ENCODE results near the gene CRYBG1. TPM values are rescaled to one million over a fixed set of nuclear protein-coding genes. Genes with fewer than 3 reads are reported as not detected.

CRYBG1 gene
- total RNA-seq, 4 donors from 2014 or later: 54.5 to 66.4 (median 59.8) TPM

DNA sequence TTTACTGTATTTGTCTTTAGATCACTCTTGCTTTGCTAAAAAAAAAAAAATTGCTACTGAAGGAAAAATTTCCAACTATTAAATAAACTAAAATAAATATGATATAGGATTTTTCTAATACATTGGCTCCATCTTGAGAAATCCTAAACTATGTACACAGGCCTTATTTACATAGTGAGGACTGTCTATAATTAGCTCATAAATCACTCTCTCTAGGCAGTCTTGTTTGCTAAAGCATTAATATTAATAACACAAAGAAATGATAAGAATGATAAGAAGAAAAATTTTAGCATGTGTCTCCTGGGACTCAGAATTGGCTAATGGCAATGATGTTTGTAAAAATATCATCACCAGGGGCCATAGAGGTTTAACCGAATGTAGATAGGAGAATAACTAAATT, 13.3 kb upstream of the CRYBG1 start:
- no peak for DNase-seq
- no peaks in the 10 kb centered on the region for H3K36me3 ChIP-seq
- no peaks in the 10 kb centered on the region for H3K27me3 ChIP-seq
- H3K9me3 ChIP-seq: no peaks in the 10 kb centered on the region
- H3K4me1 ChIP-seq: no peaks in the 10 kb centered on the region
- H3K4me3 ChIP-seq: no peak overlapping the region
- TF ChIP-seq POLR2A (IDR thresholded peaks at IDR 0.05) (no peak), CTCF (IDR thresholded peaks at IDR 0.05) (no peak)
- H3K27ac ChIP-seq: no peak overlapping the region

- Histone ChIP-seq H3K4me3 (no peak overlapping the region), H3K4me1 (peaks cover 0 to 15% (median 6%) of the 10 kb centered on the region in 4 donors), H3K9me3 (no peaks in the 10 kb centered on the region), H3K36me3 (no peaks in the 10 kb centered on the region), H3K27ac (no peak overlapping the region), H3K27me3 (no peaks in the 10 kb centered on the region)
- no peak for TF ChIP-seq POLR2A (IDR thresholded peaks at IDR 0.05)
- no peak for TF ChIP-seq CTCF (IDR thresholded peaks at IDR 0.05)
- DNase-seq: no peak
Observed at GRCh38 chr6:106356378-106356777, 4.1 kb upstream of the CRYBG1 start.

DNA sequence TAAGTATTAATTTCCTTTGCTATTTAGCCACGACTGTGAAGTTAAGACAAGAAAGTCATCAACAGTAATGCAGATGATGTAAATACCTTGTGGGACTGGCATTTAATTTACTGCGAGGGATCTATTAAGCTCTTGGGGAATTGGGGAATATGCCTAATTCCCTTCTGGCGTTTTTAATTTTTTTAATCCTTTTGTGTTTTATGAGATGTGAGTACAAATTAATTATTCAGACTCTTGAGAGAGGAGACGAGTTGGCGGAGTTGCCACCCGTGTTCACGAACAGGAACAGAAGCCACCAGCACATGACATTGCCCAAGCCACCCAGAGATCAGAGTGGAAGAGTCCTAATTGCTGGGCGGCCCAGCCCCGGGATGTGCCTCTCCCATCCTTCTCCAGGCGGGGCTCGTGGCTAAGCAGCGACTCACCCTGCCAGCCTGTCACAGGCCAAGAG, 533 bp upstream of the CRYBG1 start:
- H3K27ac ChIP-seq: peak overlapping the region in 1 of 4 donors; percentile 63
- H3K4me1 ChIP-seq: peaks cover 0 to 15% (median 6%) of the 10 kb centered on the region in 4 donors
- TF ChIP-seq CTCF (IDR thresholded peaks at IDR 0.05) (no peak), POLR2A (IDR thresholded peaks at IDR 0.05) (no peak)
- no peak for DNase-seq
- H3K9me3 ChIP-seq: no peaks in the 10 kb centered on the region
- H3K36me3 ChIP-seq: no peaks in the 10 kb centered on the region
- H3K4me3 ChIP-seq: peak overlapping the region in 3 of 4 donors; percentile 52 to 79 (median 75)
- no peaks in the 10 kb centered on the region for H3K27me3 ChIP-seq

DNA sequence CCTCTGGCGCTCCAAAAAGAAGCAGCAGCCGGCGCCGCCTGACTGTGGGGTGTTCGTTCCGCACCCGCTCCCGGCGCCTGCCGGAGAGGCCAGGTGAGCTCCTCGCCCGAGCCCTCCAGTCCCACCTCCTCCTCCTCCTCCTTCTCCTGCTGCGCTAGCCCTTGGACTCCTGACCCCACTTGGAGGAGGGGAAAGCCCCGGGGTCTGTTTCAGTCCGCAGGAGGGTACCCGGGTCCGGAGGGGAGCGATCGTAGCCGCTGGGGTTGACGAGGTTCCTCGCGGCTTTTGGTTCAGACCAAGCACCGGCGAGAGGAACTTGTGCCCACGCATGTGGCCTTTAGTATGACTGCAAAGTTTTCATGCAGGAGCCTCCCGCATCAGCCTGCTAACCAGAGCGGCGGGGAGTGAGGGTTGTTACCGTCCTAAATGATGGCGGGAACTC, 493 bp downstream of the CRYBG1 start:
- peak overlapping the region; percentile 39 to 79 (median 64) for H3K4me3 ChIP-seq
- H3K27me3 ChIP-seq: no peaks in the 10 kb centered on the region
- TF ChIP-seq POLR2A (IDR thresholded peaks at IDR 0.05) (no peak), CTCF (IDR thresholded peaks at IDR 0.05) (no peak)
- peak overlapping the region in 3 of 4 donors; percentile 23 to 63 (median 38) for H3K27ac ChIP-seq
- DNase-seq: peak; percentile 20 to 67 (median 56)
- no peaks in the 10 kb centered on the region for H3K36me3 ChIP-seq
- H3K9me3 ChIP-seq: no peaks in the 10 kb centered on the region
- peaks cover 0 to 15% (median 6%) of the 10 kb centered on the region in 4 donors for H3K4me1 ChIP-seq

DNA sequence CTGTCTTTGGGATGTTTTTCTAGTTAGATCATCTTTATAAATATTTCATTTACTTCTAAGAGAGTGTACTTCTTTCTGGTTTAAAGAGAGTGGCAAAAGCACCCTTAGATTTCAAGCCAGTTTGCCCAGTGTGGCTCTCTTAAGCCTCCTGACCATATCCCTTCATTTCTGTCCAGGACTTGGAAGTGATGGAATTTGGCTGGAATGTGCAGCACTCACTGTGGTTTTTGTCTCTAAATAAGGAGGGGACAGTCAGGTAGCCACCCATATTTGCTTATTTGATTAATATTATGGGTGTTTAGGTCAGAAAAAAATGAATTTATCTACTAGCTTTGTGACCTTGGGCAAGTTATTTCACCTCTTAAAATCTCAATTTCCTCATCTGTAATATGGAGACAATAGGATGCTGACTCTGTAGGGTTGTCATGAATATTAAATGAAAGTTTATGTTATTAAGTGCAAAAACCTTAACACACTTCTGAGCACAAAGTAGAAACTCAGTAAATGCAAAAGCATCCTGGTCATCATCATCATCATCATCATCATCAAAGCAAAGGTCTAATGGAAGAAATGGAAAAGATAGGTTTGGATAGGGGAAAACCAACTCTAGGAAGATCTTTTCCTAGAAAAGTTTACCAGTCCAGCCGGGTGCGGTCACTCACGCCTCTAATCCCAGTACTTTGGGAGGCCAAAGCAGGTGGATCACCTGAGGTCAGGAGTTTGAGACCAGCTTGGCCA, 3.1 kb downstream of the CRYBG1 start:
- no peak for TF ChIP-seq CTCF (IDR thresholded peaks at IDR 0.05)
- no peak for TF ChIP-seq POLR2A (IDR thresholded peaks at IDR 0.05)
- Histone ChIP-seq H3K4me1 (peaks cover 0 to 15% (median 6%) of the 10 kb centered on the region in 4 donors), H3K4me3 (no peak overlapping the region), H3K9me3 (no peaks in the 10 kb centered on the region), H3K27me3 (no peaks in the 10 kb centered on the region), H3K36me3 (no peaks in the 10 kb centered on the region), H3K27ac (no peak overlapping the region)
- no peak for DNase-seq
